ENCODE data around the gene UTP11.

Gene UTP11

DNA sequence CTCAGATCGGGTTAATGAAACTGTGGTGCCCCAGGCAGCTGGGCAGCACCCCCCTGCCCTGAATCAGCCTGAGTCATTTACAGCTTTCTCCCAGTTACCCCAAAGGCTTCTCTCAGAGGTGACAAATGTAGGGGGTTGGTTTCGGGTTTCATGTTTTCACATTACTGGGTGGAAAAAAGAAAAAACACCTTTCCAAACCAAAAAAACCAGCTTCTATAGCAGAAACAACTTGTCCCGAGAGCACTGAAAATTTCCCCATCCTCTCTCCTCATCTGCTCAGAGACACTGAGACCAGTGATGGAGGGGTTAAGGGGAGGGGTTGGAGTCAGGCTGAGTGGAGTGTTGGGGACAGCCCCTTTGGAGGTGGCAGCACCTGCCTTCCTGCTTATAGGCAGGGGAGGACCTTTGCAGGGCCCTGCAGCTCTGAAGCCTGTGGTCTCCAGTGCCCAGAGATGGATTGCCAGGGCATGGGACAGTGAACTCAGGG lies 15.6 kb downstream of the UTP11 start:
- Histone ChIP-seq H3K27me3 (replicated peaks; ENCODE audit: control insufficient read depth, insufficient read depth, low read length) (no peaks in the 10 kb centered on the region), H3K4me3 (replicated peaks; ENCODE audit: low read depth, low read length) (0 out of 2 replicates have a peak overlapping the region, but pooled peaks have one; percentile 16), H3K36me3 (ENCODE audit: control insufficient read depth, insufficient read depth, low read length) (peaks cover 7% of the 10 kb centered on the region; the same call in 1 of the 2 replicates)
- TF ChIP-seq, protein P1, sequence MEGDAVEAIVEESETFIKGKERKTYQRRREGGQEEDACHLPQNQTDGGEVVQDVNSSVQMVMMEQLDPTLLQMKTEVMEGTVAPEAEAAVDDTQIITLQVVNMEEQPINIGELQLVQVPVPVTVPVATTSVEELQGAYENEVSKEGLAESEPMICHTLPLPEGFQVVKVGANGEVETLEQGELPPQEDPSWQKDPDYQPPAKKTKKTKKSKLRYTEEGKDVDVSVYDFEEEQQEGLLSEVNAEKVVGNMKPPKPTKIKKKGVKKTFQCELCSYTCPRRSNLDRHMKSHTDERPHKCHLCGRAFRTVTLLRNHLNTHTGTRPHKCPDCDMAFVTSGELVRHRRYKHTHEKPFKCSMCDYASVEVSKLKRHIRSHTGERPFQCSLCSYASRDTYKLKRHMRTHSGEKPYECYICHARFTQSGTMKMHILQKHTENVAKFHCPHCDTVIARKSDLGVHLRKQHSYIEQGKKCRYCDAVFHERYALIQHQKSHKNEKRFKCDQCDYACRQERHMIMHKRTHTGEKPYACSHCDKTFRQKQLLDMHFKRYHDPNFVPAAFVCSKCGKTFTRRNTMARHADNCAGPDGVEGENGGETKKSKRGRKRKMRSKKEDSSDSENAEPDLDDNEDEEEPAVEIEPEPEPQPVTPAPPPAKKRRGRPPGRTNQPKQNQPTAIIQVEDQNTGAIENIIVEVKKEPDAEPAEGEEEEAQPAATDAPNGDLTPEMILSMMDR (IDR thresholded peaks at IDR 0.05; ENCODE audit: insufficient read depth, low read length, poor library complexity, severe bottlenecking), result no peak
- DNase-seq (ENCODE audit: extremely low read depth, insufficient read length), result peak; percentile 71

DNA sequence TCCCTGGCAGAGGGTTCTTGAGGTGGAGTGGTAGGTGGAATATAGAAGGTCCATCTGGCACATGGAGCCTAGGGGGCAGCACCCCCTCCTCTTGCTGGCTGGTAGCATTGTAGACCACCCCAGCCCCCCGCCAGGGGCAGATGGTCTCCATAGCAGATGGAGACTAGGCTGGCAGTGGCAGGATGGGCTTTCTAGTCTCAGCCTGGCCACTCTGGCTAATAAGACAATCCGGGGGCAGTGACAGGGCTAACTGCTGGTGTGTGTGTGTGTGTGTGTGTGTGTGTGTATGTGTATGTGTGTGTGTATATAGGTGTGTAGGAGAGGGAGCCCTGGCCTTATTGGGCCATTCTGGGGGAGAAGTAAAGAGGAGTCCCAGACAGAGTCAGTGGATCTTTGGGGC lies 16.1 kb downstream of the UTP11 start:
- TF ChIP-seq, protein P1 (IDR thresholded peaks at IDR 0.05; ENCODE audit: insufficient read depth, low read length, poor library complexity, severe bottlenecking), result peak; percentile 8
- Histone ChIP-seq H3K4me3 (replicated peaks; ENCODE audit: low read depth, low read length) (0 out of 2 replicates have a peak overlapping the region, but pooled peaks have one; percentile 16), H3K27me3 (replicated peaks; ENCODE audit: control insufficient read depth, insufficient read depth, low read length) (no peaks in the 10 kb centered on the region), H3K36me3 (ENCODE audit: control insufficient read depth, insufficient read depth, low read length) (peaks cover 7% of the 10 kb centered on the region; the same call in 1 of the 2 replicates)
- no peak for DNase-seq (ENCODE audit: extremely low read depth, insufficient read length)

DNA sequence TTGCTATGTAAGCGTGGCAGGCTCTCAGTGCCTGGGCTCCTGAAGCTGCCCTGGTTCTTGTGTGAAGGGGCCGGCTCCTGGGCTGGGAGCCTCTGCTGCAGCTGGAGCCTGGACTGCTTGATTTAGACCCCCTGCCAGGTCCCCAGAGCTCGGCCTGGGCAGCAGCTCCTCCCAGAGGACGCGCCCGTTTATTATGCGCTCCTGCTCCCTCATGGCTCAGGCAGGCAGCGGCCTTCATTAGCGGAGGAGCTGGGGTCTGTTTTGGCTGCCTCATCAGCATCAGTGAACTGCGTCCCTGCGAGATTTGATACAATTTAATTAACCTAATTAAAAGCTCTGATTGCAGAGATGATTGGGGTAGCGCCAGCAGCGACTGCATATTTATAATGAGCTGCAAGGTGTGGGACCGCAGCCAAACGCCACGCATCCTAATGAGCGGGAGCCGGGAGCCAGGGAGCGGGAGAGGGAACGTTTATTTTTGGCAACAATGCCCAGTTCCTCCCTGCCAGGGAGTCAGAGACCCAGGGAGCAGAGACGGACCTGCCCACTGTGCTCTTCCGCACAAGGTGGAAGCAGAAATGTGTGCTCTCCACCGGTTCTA lies 16.6 kb downstream of the UTP11 start:
- H3K4me3 ChIP-seq (replicated peaks; ENCODE audit: low read depth, low read length), result no peak overlapping the region
- H3K27me3 ChIP-seq (replicated peaks; ENCODE audit: control insufficient read depth, insufficient read depth, low read length), result no peaks in the 10 kb centered on the region
- DNase-seq (ENCODE audit: extremely low read depth, insufficient read length), result no peak
- H3K36me3 ChIP-seq (ENCODE audit: control insufficient read depth, insufficient read depth, low read length), result peaks cover 7% of the 10 kb centered on the region; the same call in 1 of the 2 replicates
- TF ChIP-seq, protein P1 (IDR thresholded peaks at IDR 0.05; ENCODE audit: insufficient read depth, low read length, poor library complexity, severe bottlenecking), result no peak

DNA sequence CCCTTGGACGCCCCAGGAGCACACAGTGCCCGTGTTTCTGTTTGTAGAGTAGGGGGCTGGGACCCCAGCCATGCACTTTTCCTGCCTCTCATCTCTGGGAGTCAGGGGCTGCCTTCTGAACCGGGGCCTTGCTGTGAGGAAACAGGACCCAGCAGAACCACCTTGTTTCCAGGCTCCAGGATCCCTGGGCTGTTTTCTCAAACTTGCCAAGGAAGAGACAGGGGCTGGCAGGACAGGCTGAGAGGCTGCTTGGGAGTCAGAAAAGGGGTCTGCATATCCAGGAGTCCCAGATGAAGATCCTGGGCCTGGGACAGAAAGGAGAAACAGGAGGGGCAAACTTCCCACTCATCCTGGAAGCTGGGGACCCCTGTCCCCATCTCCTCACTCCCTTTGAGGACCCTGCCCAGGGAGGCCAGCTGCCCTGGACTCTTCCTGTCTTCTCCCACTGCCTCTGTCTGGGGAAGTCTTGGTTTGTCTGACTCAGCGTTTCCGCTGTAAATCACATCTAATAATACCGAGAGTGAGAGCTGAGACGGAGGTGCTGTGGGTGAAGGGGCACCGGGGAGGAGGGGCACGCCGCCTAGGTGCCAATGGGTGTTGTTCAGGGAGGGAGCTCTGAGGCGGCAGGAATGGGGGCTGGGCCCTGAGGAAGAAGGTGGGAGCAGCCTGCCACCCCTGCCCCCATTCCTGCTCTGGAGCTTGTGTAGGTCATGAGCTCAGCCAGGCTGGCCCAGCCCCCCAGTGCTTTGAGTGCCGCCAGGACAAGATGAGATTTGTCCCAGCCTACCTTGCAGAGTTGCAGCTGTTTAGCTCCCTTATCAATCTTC lies 17.4 kb downstream of the UTP11 start:
- peak; percentile 82 for DNase-seq (ENCODE audit: extremely low read depth, insufficient read length)
- Histone ChIP-seq H3K4me3 (replicated peaks; ENCODE audit: low read depth, low read length) (no peak overlapping the region; the same call in 1 of the 2 replicates), H3K36me3 (ENCODE audit: control insufficient read depth, insufficient read depth, low read length) (peaks cover 6% of the 10 kb centered on the region; the same call in 1 of the 2 replicates), H3K27me3 (replicated peaks; ENCODE audit: control insufficient read depth, insufficient read depth, low read length) (no peaks in the 10 kb centered on the region)
- TF ChIP-seq, protein P1 (IDR thresholded peaks at IDR 0.05; ENCODE audit: insufficient read depth, low read length, poor library complexity, severe bottlenecking), result no peak

DNA sequence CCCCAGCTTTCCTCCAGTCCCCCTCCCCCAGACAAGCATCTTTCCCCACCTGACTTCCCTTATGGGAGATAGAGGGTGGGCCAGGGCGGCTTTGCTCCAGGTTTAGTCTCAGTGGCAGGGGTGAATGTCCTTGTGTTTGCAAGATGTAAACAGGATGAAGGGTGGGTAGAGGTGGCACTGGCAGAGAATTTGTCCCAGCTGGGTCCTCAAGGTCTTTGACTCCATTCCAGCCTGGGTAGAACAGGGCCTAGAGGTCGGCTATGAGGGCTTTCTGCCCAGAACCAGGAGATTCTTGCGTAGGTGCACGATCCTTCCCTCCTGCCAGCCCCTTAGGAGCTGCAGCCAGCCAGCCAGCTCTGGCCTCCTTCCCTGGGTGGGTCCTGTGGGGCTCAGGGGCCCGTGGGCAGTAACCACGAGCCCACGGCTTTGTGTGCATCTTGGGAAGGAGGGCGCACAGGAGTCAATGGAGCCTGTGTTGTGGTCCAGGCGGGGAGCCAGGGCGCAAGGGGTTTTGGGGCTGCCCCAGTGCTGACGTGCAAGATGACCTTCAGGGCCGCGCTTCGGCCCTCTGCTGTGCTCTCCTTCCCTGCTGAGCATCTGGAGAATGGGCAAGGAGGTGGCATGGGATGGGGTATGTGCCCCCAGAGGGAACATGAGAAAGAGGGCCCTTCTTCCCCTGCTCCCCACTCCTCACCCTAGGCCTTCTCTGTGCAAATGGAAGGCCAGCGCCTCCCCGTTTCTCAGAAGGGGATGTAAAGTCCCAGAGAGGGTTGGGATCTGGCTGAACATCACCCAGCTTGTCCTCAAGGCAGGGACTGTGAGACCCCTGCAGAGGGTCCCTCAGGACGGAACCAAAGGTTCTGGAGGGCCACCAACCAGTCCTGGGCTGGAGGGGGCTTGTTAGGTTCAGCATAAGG lies 18.3 kb downstream of the UTP11 start:
- DNase-seq (ENCODE audit: extremely low read depth, insufficient read length), result no peak
- no peak overlapping the region for H3K4me3 ChIP-seq (replicated peaks; ENCODE audit: low read depth, low read length)
- no peaks in the 10 kb centered on the region for H3K27me3 ChIP-seq (replicated peaks; ENCODE audit: control insufficient read depth, insufficient read depth, low read length)
- TF ChIP-seq, protein P1 (IDR thresholded peaks at IDR 0.05; ENCODE audit: insufficient read depth, low read length, poor library complexity, severe bottlenecking), result no peak
- H3K36me3 ChIP-seq (ENCODE audit: control insufficient read depth, insufficient read depth, low read length), result peaks cover 2% of the 10 kb centered on the region; the same call in 1 of the 2 replicates
